ENCODE results near the gene FSHR. TPM values are rescaled to one million over a fixed set of nuclear protein-coding genes. Genes with fewer than 3 reads are reported as not detected.

Gene FSHR
- total RNA-seq, 6 donors from 2014 or later: not detected

DNA sequence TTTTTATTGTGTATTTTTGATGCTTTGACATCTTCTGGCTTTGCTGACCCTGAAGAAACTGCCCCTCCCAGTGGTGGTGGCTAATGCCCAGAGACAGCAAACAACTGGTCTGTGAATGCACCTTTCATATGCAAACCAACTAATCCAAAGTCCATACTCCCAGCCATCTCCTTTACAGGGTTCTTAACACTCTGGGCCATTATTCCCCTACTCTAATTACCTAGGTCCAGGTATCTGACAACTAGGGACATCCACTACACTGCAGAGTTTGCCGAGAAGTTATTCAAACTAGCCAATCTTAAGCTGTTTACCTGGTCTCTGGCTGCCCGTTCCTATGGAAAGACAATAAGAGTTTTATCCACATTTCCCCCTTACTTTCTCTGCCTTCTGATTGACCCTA is 73.6 kb downstream of the FSHR start:
- DNase-seq (no peak), ATAC-seq (ENCODE audit: low FRiP score in 2 of 2) (no peak)
- Histone ChIP-seq H3K4me1 (no peaks in the 10 kb centered on the region), H3K4me3 (no peak overlapping the region), H3K9me3 (no peaks in the 10 kb centered on the region), H3K36me3 (no peaks in the 10 kb centered on the region), H3K27ac (no peak overlapping the region), H3K27me3 (no peaks in the 10 kb centered on the region)
- WGBS, 2 donors: 41 to 42% methylated on average over 2 of the region's 2 CpGs
- TF ChIP-seq EP300 (IDR thresholded peaks at IDR 0.05): no peak
- TF ChIP-seq POLR2AphosphoS5 (IDR thresholded peaks at IDR 0.05): no peak
- TF ChIP-seq POLR2A (IDR thresholded peaks at IDR 0.05): no peak
- TF ChIP-seq, protein P1, sequence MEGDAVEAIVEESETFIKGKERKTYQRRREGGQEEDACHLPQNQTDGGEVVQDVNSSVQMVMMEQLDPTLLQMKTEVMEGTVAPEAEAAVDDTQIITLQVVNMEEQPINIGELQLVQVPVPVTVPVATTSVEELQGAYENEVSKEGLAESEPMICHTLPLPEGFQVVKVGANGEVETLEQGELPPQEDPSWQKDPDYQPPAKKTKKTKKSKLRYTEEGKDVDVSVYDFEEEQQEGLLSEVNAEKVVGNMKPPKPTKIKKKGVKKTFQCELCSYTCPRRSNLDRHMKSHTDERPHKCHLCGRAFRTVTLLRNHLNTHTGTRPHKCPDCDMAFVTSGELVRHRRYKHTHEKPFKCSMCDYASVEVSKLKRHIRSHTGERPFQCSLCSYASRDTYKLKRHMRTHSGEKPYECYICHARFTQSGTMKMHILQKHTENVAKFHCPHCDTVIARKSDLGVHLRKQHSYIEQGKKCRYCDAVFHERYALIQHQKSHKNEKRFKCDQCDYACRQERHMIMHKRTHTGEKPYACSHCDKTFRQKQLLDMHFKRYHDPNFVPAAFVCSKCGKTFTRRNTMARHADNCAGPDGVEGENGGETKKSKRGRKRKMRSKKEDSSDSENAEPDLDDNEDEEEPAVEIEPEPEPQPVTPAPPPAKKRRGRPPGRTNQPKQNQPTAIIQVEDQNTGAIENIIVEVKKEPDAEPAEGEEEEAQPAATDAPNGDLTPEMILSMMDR (IDR thresholded peaks at IDR 0.05): no peak

DNA sequence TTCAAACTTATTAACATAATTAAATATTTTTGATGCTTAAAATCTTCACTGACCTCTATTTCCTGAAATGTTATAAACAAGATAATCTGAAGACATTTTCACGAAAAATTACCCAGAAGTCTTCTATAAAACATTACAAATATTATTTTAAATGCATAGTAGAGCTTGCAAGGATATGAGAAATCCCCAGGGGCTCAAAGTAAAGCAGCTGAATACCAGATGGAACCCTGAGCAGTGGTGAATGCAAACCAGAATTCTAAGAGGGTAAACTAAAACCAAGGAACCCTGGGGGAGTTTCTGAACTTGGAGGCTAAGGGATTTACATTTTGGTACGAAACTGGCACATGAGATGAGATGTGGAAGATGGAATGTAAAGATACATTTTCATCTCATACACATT is 83.6 kb downstream of the FSHR start:
- 61 to 66% methylated on average over 2 of the region's 2 CpGs for WGBS, 2 donors
- Histone ChIP-seq H3K36me3 (no peaks in the 10 kb centered on the region), H3K9me3 (no peaks in the 10 kb centered on the region), H3K4me1 (no peaks in the 10 kb centered on the region), H3K27ac (no peak overlapping the region), H3K27me3 (no peaks in the 10 kb centered on the region), H3K4me3 (no peak overlapping the region)
- no peak for DNase-seq
- no peak for ATAC-seq (ENCODE audit: low FRiP score in 2 of 2)
- no peak for TF ChIP-seq POLR2A (IDR thresholded peaks at IDR 0.05)
- no peak for TF ChIP-seq EP300 (IDR thresholded peaks at IDR 0.05)
- TF ChIP-seq, protein P1 (IDR thresholded peaks at IDR 0.05): no peak
- TF ChIP-seq POLR2AphosphoS5 (IDR thresholded peaks at IDR 0.05): no peak

DNA sequence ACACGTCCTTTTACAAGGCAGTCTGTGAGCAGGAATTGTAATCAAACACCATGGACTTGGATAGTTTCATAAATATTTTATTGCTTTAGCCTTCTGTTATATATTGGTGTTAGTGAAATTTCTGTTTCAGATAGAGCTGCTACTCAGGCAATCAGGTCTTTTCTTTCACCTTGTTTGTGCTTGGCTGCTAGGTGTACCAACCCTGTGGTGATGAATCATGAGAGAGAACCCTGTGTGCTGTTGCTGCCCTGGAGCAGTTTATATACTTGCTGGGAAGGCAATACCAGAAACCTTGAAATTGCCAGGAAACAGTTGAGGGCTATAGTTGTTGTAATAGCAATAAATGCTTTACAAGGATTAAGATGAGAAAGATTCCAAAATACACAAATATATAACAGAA is 84.5 kb downstream of the FSHR start:
- Histone ChIP-seq H3K4me3 (no peak overlapping the region), H3K9me3 (no peaks in the 10 kb centered on the region), H3K27me3 (no peaks in the 10 kb centered on the region), H3K27ac (no peak overlapping the region), H3K36me3 (no peaks in the 10 kb centered on the region), H3K4me1 (no peaks in the 10 kb centered on the region)
- no peak for DNase-seq
- TF ChIP-seq POLR2A (IDR thresholded peaks at IDR 0.05): no peak
- TF ChIP-seq, protein P1 (IDR thresholded peaks at IDR 0.05): no peak
- no peak for TF ChIP-seq POLR2AphosphoS5 (IDR thresholded peaks at IDR 0.05)
- TF ChIP-seq EP300 (IDR thresholded peaks at IDR 0.05): no peak
- WGBS, 2 donors: 41 to 52% methylated on average over 1 of the region's 1 CpG
- ATAC-seq (ENCODE audit: low FRiP score in 2 of 2): no peak

DNA sequence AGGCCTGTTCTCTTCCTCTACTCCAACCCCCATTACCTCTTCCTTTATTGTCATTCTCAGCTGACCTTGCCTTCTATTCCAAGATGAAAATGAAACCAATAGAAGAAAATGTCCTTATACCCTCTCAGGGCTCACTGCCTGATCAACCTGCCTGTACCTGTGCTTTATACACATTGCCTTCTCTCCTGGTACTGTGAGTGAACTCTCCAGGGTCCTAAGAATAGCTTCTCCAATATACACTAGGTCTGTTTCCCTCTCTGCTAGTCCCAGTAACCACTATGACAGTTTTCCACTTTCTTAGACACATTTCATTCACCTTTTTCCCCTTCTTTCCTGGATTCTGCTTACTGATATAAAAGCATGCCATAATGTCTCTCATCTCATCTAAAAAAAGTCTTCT is 85.7 kb downstream of the FSHR start:
- no peak for DNase-seq
- ATAC-seq (ENCODE audit: low FRiP score in 2 of 2): no peak

DNA sequence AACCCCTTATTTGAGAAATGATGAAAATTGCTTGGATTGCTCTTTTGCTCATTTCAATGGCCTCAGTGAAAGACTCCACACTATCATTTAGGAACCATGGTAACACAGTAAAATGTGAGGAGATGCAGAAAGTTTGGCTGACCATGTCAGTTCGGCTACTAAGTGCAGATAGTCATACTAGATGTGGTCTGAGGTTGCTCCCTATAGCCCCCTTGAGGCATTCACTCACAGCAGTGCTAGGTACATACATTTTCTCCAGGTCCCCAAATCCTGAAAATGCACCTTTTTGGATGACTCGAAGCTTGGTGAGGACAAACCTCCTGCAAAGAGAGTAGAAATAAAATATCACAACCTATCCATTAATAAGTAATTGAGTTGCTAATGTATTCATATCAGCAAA is 86.3 kb downstream of the FSHR start:
- Histone ChIP-seq H3K4me1 (no peaks in the 10 kb centered on the region), H3K4me3 (no peak overlapping the region), H3K27ac (no peak overlapping the region), H3K36me3 (no peaks in the 10 kb centered on the region), H3K27me3 (no peaks in the 10 kb centered on the region), H3K9me3 (no peaks in the 10 kb centered on the region)
- no peak for DNase-seq
- 55 to 57% methylated on average over 2 of the region's 2 CpGs for WGBS, 2 donors
- TF ChIP-seq, protein P1 (IDR thresholded peaks at IDR 0.05): no peak
- TF ChIP-seq POLR2A (IDR thresholded peaks at IDR 0.05): no peak
- TF ChIP-seq POLR2AphosphoS5 (IDR thresholded peaks at IDR 0.05): no peak
- TF ChIP-seq EP300 (IDR thresholded peaks at IDR 0.05): no peak
- ATAC-seq (ENCODE audit: low FRiP score in 2 of 2): no peak

More for the DNA sequence above, 85.7 kb downstream of the FSHR start:
- Histone ChIP-seq H3K36me3 (no peaks in the 10 kb centered on the region), H3K9me3 (no peaks in the 10 kb centered on the region), H3K4me3 (no peak overlapping the region), H3K27me3 (no peaks in the 10 kb centered on the region), H3K27ac (no peak overlapping the region), H3K4me1 (no peaks in the 10 kb centered on the region)
- TF ChIP-seq, protein P1 (IDR thresholded peaks at IDR 0.05): no peak
- TF ChIP-seq POLR2A (IDR thresholded peaks at IDR 0.05) (no peak), POLR2AphosphoS5 (IDR thresholded peaks at IDR 0.05) (no peak), EP300 (IDR thresholded peaks at IDR 0.05) (no peak)

All from upper lobe of left lung (tissue), 6 donors.